ENCODE measurements around the gene WDR82.

- TF ChIP-seq CTCF (IDR thresholded peaks at IDR 0.05; ENCODE audit: low read depth, low read length, poor library complexity, severe bottlenecking) (no peak), EZH2phosphoT487 (IDR thresholded peaks at IDR 0.05; ENCODE audit: borderline replicate concordance, low read length) (no peak)
These were observed 20.0 kb upstream of the WDR82 start for GRCh38 chr3:52298149-52299098.
